HUES6 (cell line): Measurements from ENCODE around the gene PBRM1.

ENCODE experiments used
- H3K27ac ChIP-seq: 2 replicates; pipeline ENCODE4 v1.7.0; 2013; ENCODE audit warnings: low read depth, mild to moderate bottlenecking, low read length, inconsistent platforms
- H3K27me3 ChIP-seq: 2 replicates; pipeline ENCODE4 v1.6.1; 2013; ENCODE audit warnings: low read length; ENCODE audit not compliant: control insufficient read depth, insufficient read depth
- H3K36me3 ChIP-seq: 2 replicates; pipeline ENCODE4 v1.6.1; 2013; ENCODE audit warnings: low read length; ENCODE audit not compliant: control insufficient read depth, insufficient read depth
- H3K4me1 ChIP-seq: 2 replicates; pipeline ENCODE4 v1.6.1; 2013; ENCODE audit warnings: low read length; ENCODE audit not compliant: control insufficient read depth, insufficient read depth
- H3K4me3 ChIP-seq: 2 replicates; pipeline ENCODE4 v1.5.1; 2013; ENCODE audit warnings: low read depth, low read length
- H3K9ac ChIP-seq: one replicate; pipeline ENCODE4 v1.6.1; 2013; ENCODE audit warnings: mild to moderate bottlenecking, low read length
- H3K9me3 ChIP-seq: 2 replicates; pipeline ENCODE4 v1.6.1; 2013; ENCODE audit warnings: low read depth, low read length; ENCODE audit not compliant: control insufficient read depth, insufficient read depth

PBRM1 gene

GRCh38 chr3:52533623-52534280 is 152.0 kb downstream of the PBRM1 start, which contains the start of gene NT5DC2:
NT5DC2 (minus strand) TSS chr3:52533857; CDS start chr3:52533737, 120 bp downstream.
- no peaks in the 10 kb centered on the region for H3K9me3 ChIP-seq
- H3K9ac ChIP-seq, result peak within 1 kb of the TSS; percentile 81
- peak within 1 kb of the TSS; percentile 41; the same call in 1 of the 2 replicates for H3K27ac ChIP-seq
- H3K4me3 ChIP-seq, result peak within 1 kb of the TSS; percentile 81
- H3K4me1 ChIP-seq, result peaks cover 39% of the 10 kb centered on the region
- H3K27me3 ChIP-seq, result no peaks in the 10 kb centered on the region
- H3K36me3 ChIP-seq, result peaks cover 28% of the 10 kb centered on the region

- Histone ChIP-seq H3K36me3 (peaks cover 34% of the 10 kb centered on the region), H3K27ac (peak overlapping the region; percentile 41; the same call in 1 of the 2 replicates), H3K27me3 (no peaks in the 10 kb centered on the region), H3K9me3 (no peaks in the 10 kb centered on the region), H3K4me3 (peak overlapping the region; percentile 81), H3K9ac (peak overlapping the region; percentile 81), H3K4me1 (peaks cover 37% of the 10 kb centered on the region)
Measured at GRCh38 chr3:52532838-52533622, 152.7 kb downstream of the PBRM1 start.

DNA sequence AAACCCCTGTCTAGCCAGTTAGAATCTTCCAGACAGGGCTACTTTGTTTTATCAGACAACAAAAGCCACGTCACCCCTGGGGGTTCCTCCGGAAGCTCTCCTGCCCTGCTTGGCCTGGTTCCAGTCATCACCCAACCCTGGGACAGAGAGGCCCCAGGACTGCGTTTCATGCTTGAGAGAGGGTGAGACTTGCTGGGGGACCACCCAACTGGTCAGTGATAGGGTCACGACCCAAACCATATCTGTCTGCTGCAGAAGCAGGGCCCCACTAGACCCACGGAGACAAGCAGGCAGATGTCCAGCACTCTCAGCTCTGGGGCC is 153.2 kb downstream of the PBRM1 start:
- Histone ChIP-seq H3K9ac (peak overlapping the region; percentile 81), H3K36me3 (peaks cover 39% of the 10 kb centered on the region), H3K4me1 (peaks cover 32% of the 10 kb centered on the region), H3K4me3 (peak overlapping the region; percentile 81), H3K27ac (peak overlapping the region; percentile 41; the same call in 1 of the 2 replicates), H3K9me3 (no peaks in the 10 kb centered on the region), H3K27me3 (no peaks in the 10 kb centered on the region)

DNA sequence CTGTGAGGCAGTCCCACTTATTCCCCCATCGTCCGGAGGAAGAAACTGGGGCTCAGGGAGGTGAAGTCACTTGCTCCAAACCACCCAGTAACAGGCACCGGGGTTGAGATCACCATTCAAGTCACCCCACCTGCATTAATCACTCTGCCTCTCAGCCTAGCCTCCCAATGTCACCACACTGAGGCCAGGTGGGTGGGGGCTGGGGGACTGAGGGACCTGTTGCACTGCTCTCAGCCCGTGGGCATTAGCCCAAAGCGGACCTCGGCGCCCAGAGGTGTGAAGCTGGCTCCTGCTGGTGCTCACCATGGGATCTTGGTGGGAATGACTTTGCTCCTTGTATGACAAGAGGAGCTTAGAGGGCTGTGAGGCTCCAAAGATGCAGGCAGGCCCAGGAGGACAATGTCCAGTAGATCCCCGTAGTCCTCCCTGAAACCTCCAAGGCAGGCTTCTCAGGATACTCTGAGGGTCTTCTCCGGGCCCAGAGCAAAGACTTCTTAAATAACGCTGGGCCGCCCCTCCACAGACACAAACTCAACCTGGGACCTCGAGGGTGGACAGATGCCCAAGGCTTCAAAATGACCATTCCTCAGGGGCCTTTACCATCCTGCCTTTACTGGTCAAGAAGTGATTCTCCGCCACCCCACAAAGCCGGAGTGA is 153.7 kb downstream of the PBRM1 start:
- H3K9me3 ChIP-seq, result no peaks in the 10 kb centered on the region
- H3K4me3 ChIP-seq, result peak overlapping the region; percentile 81
- no peak overlapping the region; the same call in 1 of the 2 replicates for H3K27ac ChIP-seq
- peaks cover 44% of the 10 kb centered on the region for H3K36me3 ChIP-seq
- H3K9ac ChIP-seq, result peak overlapping the region; percentile 81
- H3K4me1 ChIP-seq, result peaks cover 29% of the 10 kb centered on the region
- H3K27me3 ChIP-seq, result no peaks in the 10 kb centered on the region

GRCh38 chr3:52530918-52531826 is 154.5 kb downstream of the PBRM1 start:
- Histone ChIP-seq H3K9ac (no peak overlapping the region), H3K4me3 (no peak overlapping the region), H3K4me1 (peaks cover 29% of the 10 kb centered on the region)

GRCh38 chr3:52529376-52530333 is 156.1 kb downstream of the PBRM1 start:
- peaks cover 67% of the 10 kb centered on the region for H3K36me3 ChIP-seq
- no peak overlapping the region for H3K9ac ChIP-seq
- H3K9me3 ChIP-seq, result no peaks in the 10 kb centered on the region
- no peak overlapping the region for H3K27ac ChIP-seq
- peaks cover 24% of the 10 kb centered on the region for H3K4me1 ChIP-seq
- H3K27me3 ChIP-seq, result no peaks in the 10 kb centered on the region
- H3K4me3 ChIP-seq, result no peak overlapping the region

More at GRCh38 chr3:52530918-52531826, 154.5 kb downstream of the PBRM1 start:
- no peak overlapping the region for H3K27ac ChIP-seq
- H3K9me3 ChIP-seq, result no peaks in the 10 kb centered on the region
- H3K27me3 ChIP-seq, result no peaks in the 10 kb centered on the region
- peaks cover 52% of the 10 kb centered on the region for H3K36me3 ChIP-seq

DNA sequence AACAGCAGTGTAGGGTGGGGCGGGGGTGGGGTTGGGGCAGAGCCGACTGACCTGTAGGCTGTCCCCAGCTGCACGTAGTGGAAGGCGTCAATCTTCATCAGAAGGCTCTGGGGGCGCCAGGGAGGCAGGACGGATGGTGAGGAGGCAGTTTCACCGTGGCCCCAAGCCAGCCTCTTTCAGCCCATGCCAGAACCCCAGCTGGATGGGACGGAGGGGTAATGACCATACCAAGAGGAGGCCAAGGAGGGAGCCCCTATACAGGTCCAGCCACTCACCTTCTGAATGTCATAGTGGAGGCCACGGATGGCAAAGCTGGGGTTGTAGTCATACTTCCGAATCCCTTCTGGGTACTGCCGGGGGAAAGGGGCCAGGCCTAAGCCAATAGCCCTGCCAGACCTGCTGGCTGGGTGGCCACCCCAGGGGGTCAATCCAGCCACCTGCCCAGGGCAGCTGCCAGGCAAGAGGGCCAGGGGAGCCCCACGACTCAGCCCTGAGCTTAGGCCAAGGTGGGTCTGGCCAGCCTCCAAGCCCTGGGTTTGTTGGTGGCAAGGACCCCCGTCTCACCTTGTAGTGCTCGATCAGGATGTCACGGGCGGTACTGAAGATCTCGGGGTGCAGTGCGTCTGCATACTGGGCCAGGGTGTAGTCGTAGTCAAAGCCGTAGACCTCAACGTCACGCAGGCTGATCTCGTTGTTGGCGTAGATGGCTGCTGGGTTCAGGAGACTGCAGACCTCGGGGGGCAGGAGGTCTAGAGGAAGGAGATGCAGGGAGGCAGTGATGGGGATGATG is 156.9 kb downstream of the PBRM1 start:
- H3K4me3 ChIP-seq, result no peak overlapping the region
- H3K36me3 ChIP-seq, result peaks cover 75% of the 10 kb centered on the region
- H3K27ac ChIP-seq, result no peak overlapping the region
- no peak overlapping the region for H3K9ac ChIP-seq
- peaks cover 19% of the 10 kb centered on the region for H3K4me1 ChIP-seq
- H3K27me3 ChIP-seq, result no peaks in the 10 kb centered on the region
- H3K9me3 ChIP-seq, result no peaks in the 10 kb centered on the region

DNA sequence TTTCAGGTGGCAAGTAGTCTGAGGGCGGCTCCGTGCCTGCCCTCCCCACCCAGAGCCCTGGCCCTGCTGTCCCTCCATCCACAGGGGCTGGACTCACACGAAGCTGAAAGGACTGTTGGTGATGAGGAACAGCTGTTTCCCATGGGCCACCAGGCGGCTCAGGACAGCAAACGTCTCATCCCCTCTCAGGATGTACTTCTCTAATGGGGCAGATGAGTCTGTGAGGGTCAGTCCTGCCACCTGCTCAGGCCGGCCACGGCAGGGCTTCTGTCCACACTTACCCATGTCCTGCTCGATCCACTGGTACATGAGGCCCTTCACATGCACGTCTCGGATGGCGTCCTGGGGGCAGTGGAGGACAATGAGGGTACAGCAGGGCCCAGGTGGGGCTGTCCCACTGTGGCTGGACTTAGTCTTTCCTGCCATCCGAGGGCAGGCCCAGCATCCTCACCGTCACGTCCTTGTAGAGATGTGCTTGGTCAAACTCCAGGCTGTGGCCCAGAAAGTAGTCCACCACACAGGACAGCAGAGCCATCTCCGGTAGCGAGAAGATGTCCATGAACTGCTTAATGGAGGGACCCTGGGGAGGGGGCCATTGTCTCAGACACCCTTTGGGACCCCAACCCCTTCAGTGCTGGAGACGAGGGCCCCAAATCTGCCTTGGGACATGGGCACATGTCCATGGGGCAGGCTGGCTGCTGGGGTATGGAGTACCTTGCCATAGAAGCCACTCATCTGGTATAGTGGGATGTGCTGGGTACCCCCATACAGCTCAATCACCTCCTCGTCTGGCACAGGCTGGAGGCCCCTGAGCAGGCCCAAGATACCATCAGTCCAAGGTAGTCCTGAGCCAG is 157.8 kb downstream of the PBRM1 start:
- Histone ChIP-seq H3K4me1 (peaks cover 19% of the 10 kb centered on the region), H3K27me3 (no peaks in the 10 kb centered on the region), H3K9me3 (no peaks in the 10 kb centered on the region), H3K9ac (no peak overlapping the region), H3K36me3 (peaks cover 83% of the 10 kb centered on the region), H3K4me3 (no peak overlapping the region), H3K27ac (no peak overlapping the region)
